22Rv1 (cell line): ENCODE measurements around the gene ARAP1.

Experiments used
- CTCF ChIP-seq: fragments of 450-650 bp; IDR thresholded peaks from 2 replicates; pipeline ENCODE4 v1.5.1; 2017; ENCODE audit warnings: mild to moderate bottlenecking
- ZFX ChIP-seq: fragments of 450-650 bp; IDR thresholded peaks from 2 replicates; pipeline ENCODE4 v1.6.1; 2017; ENCODE audit warnings: antibody characterized with exemption, borderline replicate concordance

- TF ChIP-seq CTCF = no peak
- no peak for TF ChIP-seq ZFX
These were observed 97.2 kb downstream of the ARAP1 start for GRCh38 chr11:72655014-72655413.
